LHCN-M2 (cell line): ENCODE measurements around the gene CRYL1. TPM values are rescaled to one million over a fixed set of nuclear protein-coding genes. Genes with fewer than 3 reads are reported as not detected.

Experiments used
- DNase-seq: peaks from one replicate; pipeline ENCODE4 v3.0.0-alpha.2; 2012; ENCODE audit warnings: low read depth
- total RNA-seq: library from RNA; depleted of rRNA; stranded (reverse); fragments of >200 nt; gene quantifications from 2 replicates; pipeline ENCODE4 v1.2.3, GENCODE V29; 2014

Gene CRYL1
- total RNA-seq, 1 experiment from 2014 or later, result 11.5 TPM

DNA sequence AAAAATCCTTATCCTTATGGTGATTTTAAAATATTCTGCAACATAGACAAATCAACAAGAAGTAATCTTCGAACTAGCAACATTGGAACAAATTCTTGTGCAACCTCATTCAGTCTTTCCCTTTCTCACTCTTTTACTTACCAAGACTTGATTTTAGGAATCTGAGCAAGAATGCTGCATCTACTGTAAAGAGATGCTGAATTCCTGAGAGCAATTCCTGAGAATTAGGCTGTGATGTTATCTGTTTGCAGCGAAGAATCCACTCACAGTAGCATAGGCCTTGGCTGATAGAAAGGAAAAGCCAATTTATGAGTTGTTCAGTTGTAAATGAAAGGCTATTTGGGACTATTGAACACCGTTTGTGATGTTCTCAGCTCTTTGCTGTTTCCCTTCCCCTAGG lies 144.3 kb downstream of the CRYL1 start:
- DNase-seq, result no peak

DNA sequence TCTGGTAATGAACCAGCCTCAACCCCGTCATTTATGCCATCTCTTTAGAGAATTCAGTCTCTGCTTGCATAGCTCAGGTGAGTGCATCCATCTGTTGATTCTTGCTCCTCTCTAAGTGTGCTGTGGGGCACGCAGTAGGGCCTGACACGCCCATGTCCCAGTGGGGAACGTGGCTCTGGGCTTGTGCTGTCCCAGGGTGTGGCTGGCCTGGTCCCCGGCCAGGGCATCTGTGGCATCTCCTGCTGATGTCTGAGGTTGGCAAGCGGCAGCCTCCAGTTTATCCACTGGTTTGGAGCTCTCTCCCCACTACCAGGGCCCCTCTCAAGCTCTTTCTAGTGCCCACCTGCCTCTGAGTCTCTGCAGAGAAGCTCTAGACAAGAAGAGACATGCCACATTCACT lies 146.9 kb downstream of the CRYL1 start:
- DNase-seq, result no peak

DNA sequence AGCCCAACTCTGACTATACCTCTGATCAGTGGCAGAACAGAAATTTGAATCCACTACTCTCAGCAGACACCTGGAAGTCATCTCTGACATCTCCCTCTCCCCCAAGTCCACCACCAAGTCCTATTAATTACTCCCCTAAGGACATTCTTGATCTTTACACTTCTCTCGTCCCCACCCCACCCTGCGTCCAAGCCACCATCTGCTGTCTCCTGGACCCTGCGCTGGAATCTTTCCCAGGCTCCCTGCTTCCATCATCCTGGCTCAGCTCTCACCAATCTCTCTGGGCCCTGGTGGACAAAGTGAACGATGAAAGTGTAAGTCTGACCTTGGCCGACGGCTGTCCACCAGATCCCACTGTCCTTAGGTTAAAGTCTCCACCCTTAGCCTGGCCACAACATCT lies 147.9 kb downstream of the CRYL1 start:
- DNase-seq, result no peak

DNA sequence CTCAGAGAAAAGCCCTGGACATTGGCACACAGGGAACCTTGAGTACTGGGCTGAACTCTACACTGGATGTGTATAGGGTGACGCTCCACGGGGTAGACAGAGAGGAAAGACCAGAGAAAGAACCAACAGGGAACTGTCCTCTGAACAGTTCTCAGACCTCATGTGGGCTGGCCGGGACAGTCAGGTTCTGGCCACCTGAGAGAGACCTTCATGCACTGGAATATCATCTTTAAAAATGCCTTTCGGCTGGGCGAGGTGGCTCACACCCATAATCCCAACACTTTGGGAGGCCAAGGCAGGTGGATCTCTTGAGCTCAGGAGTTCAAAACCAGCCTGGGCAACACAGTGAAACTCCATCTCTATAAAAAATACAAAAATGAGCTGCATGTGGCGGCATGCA lies 149.8 kb downstream of the CRYL1 start:
- no peak for DNase-seq

DNA sequence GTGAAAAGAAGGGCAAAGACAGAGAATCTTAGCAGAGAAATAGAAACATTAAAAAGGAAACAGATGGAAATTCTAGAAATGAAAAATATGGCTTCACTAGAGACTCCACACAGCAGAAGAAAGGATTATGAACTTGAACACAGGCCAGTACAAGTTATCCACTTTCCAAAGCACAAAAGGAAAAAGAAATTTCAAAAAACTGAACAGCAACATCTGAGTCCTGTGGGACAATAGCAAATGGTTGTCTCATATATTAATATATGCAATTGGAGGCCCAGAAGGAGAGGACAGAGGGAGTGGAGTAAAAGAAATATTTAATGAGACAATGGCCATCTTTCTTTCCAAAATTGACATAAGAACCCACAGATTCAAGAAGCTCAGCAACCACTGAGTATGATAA lies 151.8 kb downstream of the CRYL1 start:
- no peak for DNase-seq

DNA sequence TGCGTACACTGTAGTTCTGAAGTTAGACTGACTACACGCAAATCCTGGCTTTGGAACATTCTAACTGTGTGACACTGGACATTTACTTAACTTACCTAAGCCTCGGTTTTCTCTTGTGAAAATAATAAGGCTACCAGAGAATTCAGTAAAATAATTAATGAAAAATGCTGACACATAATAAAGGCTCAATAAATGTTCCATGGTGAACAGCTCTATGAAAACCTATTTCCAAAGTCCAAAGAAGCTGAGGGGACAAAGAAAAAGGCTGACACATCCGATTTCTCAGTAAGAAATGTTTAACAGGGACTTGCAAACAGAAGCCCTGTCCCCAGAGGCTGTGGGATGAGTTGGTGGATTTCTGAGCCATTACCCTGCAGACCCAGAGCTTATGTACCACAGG lies 153.8 kb downstream of the CRYL1 start:
- DNase-seq, result no peak

DNA sequence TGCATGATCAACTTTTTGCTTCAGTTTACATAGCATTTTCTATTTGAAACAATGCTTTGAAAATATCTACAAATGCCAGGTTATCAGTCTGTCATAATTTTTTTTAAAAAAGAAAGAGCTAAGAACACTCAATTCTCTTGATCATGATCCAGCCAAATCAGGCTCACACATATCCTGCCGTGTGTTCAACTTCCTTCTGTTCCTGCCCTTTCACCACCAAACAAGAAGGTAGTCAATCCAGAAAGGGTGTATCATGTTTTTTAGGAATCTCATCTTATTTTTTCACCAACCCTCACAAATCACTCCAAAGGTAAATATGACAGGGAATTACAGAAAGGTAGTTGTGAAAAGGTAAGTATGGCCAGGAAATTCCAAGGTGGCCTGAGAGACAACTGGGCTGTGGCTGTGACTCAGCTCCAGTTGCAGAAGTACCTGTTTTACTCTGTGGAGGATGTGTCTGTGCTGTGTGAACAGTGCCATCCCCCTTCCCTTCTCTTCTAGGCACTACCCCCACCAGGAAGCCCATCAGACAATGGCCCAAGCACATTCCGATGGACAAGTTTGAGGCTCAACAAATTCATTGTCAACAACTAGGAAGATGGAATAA lies 154.7 kb downstream of the CRYL1 start:
- no peak for DNase-seq

DNA sequence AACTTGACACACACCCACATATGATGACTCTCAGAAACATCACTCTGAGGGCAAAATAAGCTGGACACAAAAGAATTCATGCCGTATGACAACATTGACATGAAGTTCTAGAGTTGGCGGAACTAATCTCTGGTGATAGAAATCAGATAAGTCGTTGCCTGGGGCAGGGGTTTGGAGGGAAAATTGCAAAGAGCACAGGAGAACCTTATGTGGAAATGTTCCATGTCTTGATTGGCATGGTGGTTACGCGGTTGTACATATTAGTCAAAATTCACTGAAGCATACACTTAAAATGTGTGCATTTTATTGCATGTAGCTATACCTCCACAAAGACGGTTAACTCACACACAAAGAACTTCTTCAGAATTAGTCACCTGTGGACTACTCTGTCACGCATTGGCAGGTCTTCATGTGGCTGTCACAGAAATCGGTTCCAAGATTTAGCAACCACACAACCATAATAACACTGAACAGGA lies 155.7 kb downstream of the CRYL1 start:
- no peak for DNase-seq

DNA sequence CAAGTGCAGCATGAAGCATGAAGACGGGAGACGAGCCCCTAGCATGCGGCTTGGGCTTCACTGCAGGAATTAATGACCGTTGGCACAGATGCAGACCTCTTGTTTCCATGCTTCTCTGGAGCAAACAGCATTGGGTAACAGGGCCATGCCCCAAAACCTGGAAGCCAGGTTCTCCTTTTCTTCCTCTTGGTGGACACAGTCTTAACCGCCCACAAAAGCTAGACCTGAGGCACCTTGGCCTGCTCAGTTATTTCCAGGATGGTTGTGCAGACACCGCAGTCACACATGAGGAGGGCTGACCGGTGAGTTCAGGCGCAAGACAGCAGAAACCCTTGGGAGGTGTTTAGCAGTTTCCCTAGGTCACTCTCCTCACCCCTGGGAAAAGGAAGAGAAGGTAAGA lies 159.6 kb downstream of the CRYL1 start:
- DNase-seq, result no peak

DNA sequence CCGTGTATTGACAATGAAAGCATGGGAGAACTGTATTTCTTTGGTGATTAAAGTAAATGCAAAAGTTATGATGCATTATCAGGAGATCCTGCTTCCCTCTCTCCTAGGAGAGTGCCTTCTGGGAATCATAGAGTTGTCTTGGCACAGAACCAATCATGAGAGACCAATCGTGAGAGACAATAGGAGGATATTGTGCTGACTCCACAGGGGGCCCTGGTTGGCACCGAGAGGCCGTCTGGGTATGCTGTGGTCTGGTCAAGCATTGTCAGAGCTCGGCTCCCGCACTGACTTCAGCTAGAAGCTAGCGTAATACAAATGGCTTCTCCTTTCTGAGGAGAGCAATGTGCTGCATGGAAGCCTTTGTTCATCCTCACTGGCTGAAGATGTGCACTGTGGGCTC lies 162.1 kb downstream of the CRYL1 start:
- peak; percentile 5 for DNase-seq

DNA sequence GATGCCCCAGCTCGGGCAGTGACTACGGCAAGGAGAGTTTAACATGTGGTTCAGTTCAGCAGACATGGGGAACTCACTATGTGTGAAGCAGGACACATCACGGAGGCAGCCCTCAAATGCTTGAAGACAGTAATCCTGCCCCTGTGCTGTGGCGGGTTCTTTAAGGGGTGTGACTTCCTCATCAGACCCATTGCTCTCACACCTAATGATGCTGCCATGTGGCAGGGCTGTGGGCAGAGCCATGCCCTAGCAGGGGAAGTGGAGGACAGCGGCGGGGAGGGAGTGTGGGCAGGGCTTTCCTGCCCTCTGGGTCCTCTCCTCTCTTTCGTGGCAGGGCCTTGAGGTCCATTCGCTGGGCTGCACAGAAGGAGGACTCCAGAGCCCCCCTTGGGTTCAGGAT lies 162.5 kb downstream of the CRYL1 start:
- DNase-seq, result no peak

DNA sequence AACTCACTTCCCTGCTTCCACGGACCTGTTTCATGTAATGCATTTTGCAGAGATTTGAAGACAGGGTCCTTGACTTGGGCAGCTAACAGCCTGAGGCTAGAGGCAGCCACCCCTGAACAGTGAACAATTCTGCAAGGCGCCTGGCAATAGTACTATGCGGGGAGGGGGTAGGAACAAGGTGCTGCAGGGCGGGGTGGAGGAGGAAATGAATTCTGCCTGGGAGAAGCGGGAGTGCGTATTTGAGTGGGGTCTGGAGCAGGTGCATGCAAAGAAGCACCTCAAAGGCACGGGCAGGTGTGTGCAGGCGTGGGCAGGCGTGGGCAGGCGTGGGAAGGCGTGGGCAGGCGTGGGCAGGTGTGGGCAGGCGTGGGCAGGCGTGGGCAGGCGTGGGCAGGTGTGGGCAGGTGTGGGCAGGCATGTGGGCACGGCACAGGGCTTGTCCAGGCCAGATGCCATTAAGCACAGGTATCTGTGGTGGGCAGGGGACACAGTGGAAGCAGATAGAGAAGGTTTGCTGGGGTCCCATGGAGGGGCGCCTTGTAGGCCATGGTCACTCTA lies 163.1 kb downstream of the CRYL1 start:
- no peak for DNase-seq

DNA sequence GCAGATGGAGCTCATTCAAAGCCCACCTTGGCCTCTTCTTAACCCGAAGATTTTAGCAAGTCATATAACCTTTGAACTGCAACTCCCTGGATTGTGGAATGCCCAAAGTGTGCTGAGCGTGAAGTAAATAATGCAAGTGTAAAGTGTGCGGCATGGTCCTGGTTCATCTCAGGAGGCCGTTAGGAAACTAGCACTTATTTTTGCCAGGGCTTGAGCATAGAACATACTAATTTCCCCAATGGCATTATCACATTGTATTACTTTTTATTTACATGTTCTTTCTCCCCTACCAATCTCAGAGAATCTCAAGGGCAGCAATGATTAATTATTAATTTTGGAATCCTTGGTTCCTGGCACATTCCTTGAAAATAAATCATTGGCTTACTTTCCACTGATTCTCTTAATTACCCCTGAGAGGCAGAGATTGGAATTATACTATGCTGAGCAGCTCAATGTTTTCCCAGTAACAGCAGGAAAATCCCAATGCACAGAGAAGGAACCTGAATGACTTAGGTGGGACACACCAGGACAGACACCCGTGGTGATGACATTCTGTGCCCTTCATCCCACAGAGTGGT lies 164.7 kb downstream of the CRYL1 start:
- no peak for DNase-seq

DNA sequence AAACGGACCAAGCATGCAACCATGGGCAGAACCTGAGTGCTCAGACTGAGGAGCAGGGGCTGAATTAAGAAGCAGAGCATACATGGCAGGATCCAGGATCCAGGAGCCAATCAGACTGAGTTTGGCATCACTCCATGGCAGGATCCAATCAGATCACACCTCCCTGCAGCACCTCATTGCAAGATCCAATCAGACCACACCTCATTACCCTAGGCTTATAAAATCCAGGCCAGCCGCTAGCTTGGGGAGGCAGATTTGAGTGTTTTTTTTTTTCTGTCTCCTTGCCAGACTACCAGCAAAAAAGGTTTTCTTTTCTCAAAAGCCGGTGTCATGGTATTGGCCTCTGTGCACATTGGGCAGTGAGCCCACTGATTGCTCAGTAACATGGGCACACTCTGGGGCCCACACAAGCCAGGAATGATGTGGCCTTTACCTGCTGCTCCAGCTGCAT lies 165.6 kb downstream of the CRYL1 start:
- DNase-seq, result peak; percentile 14

DNA sequence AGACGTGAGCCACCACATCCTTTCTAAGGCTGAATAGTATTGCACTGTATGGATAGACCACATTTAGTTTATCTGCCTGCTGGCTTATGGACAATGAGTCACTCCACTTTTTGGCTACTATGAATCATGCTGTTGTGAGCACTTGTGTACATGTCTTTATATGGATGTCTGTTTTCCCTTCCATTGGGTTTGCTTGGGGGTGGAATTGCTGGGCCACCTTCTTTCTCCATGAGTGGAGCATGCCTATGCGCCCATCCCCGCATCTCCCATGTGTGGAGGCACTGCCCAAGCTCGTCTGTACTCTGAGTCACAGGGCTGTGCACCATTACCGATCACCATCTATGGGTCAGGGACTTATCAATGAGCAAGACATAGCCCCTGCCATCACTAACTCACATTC lies 166.3 kb downstream of the CRYL1 start:
- peak; percentile 92 for DNase-seq

DNA sequence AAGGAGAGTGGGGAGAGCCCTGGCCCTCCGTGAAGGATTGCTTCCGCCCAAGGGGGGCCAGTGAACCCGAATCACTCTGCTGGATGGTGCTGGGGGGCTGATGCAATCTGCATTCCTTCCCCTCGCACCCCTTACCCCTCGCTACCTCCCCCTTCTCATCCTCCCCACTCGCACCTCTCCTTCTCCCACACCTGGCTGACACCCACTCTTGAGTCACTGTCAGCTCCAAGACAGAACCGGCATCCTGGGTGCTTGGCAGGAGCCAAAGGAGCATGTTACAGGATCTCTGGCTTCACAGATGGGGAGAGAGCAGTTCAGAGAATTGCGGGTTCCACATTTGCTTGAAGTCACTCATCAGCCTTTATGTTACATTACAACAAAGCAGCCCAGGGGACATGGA lies 167.6 kb downstream of the CRYL1 start:
- no peak for DNase-seq

DNA sequence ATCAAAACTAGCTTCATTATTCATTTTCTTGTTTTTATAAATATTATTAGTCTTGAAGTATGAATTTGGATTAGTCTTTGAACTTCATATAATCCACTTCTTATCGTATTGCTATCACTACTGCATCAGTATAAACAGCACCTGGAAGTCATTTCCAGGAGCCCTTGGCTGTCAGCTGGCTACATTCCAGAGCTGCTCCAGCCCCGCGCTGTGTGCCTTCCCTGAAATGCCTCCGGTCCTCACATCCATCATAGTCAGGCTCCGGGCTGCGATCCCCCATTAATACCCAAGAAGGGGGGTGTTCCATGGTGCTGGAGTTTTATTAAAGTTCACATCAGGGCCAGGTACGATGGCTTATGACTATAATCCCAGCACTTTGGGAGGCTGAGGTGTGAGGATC lies 169.2 kb downstream of the CRYL1 start:
- no peak for DNase-seq

DNA sequence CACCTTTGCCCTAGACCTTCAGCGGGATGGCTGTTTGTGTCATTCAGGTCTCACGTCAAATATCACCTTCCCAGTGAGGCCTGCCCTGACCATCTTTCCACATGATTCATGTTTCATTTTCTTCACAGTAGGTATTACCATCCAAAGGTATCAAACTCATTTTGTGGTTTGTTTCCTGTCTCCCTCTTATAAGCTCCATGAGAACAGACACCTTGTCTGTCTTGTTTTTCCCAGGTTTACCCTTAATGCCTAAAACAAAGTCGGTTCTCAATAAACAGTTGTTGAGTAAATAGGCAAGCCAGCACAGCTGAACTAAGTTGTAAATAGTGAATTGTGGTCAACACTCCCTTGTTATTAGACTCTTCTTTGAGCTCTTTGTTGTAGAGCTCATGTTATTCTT lies 170.9 kb downstream of the CRYL1 start:
- DNase-seq, result no peak

DNA sequence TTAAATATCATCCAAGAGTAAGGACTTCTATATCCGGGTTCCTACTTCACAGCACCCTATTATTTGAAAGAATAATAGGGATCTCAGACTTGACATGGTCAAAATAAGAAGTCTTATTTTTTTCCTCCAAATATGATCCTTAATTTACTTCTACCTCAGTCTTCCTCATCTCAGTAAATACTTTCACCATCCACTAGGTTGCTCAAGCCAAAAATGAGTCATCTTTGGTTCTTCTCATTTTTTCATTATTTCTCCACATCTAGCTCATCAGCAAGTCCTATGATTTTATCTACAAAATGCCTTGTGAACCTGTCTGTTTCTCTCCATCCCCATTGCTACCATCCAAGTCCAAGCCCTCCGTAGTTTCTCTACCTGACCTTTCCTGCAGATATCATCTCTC lies 171.7 kb downstream of the CRYL1 start:
- DNase-seq, result peak; percentile 35
